ENCODE data around the gene PTPN3. TPM values are rescaled to one million over a fixed set of nuclear protein-coding genes. Genes with fewer than 3 reads are reported as not detected.

The PTPN3 gene
- total RNA-seq, 2 donors from 2014 or later: 2.7 to 4.6 TPM

DNA sequence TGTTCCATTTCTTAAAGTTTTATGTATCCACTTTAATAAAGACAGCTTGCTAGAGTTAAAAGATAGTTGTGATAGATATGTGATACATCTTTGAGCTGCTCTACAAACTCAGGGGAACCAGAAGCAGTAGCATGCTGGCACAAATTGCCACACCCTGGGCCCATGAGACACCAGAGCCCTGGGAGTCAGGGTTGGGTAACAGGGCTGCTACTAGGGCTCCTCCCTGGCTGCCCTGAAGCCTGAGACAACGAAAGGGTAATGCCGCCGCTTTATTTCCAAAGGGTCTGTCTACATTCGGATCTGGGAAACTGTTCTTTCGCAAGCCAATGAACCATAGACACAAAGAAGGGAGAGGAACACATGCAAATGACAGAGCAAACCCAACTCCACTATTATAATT is 29.2 kb downstream of the PTPN3 start:
- Histone ChIP-seq H3K4me3 (ENCODE audit: low read length) (no peak overlapping the region), H3K4me1 (ENCODE audit: control insufficient read depth, insufficient read depth, low read length) (no peaks in the 10 kb centered on the region), H3K27me3 (ENCODE audit: control insufficient read depth, insufficient read depth, low read length, poor library complexity, severe bottlenecking) (no peaks in the 10 kb centered on the region), H3K36me3 (ENCODE audit: control insufficient read depth, insufficient read depth, low read length) (no peaks in the 10 kb centered on the region), H3K9ac (ENCODE audit: extremely low read depth, low read length, poor library complexity, severe bottlenecking) (no peak overlapping the region), H3K27ac (ENCODE audit: low read depth, low read length) (no peak overlapping the region), H3K9me3 (ENCODE audit: control insufficient read depth, low read length) (no peaks in the 10 kb centered on the region)
- H3K9me3 Mint-ChIP-seq: no peaks in the 10 kb centered on the region
- no peak for DNase-seq
- TF ChIP-seq, protein P1, sequence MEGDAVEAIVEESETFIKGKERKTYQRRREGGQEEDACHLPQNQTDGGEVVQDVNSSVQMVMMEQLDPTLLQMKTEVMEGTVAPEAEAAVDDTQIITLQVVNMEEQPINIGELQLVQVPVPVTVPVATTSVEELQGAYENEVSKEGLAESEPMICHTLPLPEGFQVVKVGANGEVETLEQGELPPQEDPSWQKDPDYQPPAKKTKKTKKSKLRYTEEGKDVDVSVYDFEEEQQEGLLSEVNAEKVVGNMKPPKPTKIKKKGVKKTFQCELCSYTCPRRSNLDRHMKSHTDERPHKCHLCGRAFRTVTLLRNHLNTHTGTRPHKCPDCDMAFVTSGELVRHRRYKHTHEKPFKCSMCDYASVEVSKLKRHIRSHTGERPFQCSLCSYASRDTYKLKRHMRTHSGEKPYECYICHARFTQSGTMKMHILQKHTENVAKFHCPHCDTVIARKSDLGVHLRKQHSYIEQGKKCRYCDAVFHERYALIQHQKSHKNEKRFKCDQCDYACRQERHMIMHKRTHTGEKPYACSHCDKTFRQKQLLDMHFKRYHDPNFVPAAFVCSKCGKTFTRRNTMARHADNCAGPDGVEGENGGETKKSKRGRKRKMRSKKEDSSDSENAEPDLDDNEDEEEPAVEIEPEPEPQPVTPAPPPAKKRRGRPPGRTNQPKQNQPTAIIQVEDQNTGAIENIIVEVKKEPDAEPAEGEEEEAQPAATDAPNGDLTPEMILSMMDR (conservative IDR thresholded peaks at IDR 0.05): no peak
- peaks cover 2% of the 10 kb centered on the region for H3K4me1 Mint-ChIP-seq
- no peaks in the 10 kb centered on the region for H3K27me3 Mint-ChIP-seq (ENCODE audit: insufficient read depth)
- H3K36me3 Mint-ChIP-seq (ENCODE audit: low read depth): no peaks in the 10 kb centered on the region
- 92 to 94% methylated on average over 5 of the region's 5 CpGs for WGBS, 2 experiments (ENCODE audit: insufficient coverage in 1 of 2, insufficient read length in 1 of 2)
- no peak overlapping the region for H3K4me3 Mint-ChIP-seq
- no peak overlapping the region for H3K27ac Mint-ChIP-seq

DNA sequence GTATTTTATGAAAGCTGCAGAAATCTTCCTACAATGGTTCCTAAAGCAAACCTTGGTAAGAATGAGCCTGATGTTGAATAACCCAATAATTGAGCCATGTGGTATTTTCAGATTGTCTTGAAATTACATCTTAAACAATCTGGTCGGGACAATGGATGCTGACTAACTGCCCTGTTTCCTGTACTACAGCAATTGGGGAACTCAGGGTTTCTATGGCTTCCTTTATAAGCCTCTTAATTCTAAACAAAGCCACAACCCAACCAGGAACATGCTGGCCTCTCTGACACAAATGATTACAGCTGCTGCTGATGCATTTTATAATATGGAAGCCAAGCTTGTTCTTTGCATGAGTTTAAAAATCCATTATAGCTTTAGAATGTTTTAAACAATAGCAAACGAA is 30.2 kb downstream of the PTPN3 start:
- Histone ChIP-seq H3K27ac (ENCODE audit: low read depth, low read length) (no peak overlapping the region), H3K4me1 (ENCODE audit: control insufficient read depth, insufficient read depth, low read length) (no peaks in the 10 kb centered on the region), H3K4me3 (ENCODE audit: low read length) (no peak overlapping the region), H3K36me3 (ENCODE audit: control insufficient read depth, insufficient read depth, low read length) (no peaks in the 10 kb centered on the region), H3K27me3 (ENCODE audit: control insufficient read depth, insufficient read depth, low read length, poor library complexity, severe bottlenecking) (no peaks in the 10 kb centered on the region), H3K9ac (ENCODE audit: extremely low read depth, low read length, poor library complexity, severe bottlenecking) (no peak overlapping the region), H3K9me3 (ENCODE audit: control insufficient read depth, low read length) (no peaks in the 10 kb centered on the region)
- TF ChIP-seq, protein P1 (conservative IDR thresholded peaks at IDR 0.05): no peak
- WGBS, 2 experiments (ENCODE audit: insufficient coverage in 1 of 2, insufficient read length in 1 of 2): 80 to 91% methylated on average over 1 to 2 of the region's 2 CpGs
- no peak overlapping the region for H3K27ac Mint-ChIP-seq
- H3K4me1 Mint-ChIP-seq: peaks cover 2% of the 10 kb centered on the region
- no peaks in the 10 kb centered on the region for H3K27me3 Mint-ChIP-seq (ENCODE audit: insufficient read depth)
- no peak for DNase-seq
- H3K9me3 Mint-ChIP-seq: no peaks in the 10 kb centered on the region
- no peaks in the 10 kb centered on the region for H3K36me3 Mint-ChIP-seq (ENCODE audit: low read depth)
- H3K4me3 Mint-ChIP-seq: no peak overlapping the region

DNA sequence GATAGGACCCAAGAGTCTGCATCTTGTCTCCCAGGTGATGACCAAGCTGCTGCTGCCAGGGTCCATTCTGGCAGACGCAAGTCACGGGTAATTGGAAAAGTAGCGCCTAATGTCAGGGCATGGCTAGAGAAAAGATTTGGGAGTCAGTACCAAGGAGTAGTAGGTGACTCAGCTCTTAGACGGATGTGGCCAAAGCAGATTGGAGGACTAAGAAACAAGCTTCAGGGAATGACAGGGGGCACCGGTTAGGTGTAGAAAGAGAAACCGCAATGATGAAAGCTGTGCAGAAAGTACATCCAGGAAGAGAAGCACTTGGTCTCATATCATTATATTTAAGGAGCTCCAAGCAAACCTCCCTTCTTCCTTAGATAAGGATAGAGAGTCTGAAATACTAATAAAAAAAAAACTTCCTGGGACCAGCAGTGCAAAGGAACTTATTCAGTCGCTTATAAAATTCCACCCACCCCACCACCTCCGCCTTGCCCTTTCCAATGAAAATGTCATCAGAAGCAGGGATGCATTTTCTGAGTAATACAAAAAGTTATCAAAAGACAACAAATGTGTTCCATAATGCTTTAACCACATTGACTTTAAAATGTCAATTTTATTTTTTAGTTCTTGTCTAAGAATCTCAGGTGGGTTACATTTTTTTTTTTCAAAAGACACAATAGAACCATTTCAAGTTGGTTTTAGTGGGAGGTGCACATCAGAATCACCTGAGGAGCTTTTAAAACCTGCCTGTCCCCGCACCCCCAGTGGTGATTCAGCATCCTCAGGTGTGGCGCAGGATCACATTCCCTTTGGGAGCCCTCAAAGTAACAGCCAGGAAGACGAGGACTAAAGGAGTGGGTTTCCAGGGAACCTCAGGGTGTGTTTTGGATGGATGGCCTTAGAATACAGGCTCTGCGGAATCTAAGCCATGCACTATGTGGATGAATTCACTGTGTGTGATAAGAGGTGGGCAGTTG is 31.2 kb downstream of the PTPN3 start:
- Mint-ChIP-seq H3K36me3 (ENCODE audit: low read depth) (no peaks in the 10 kb centered on the region), H3K4me3 (no peak overlapping the region), H3K27me3 (ENCODE audit: insufficient read depth) (no peaks in the 10 kb centered on the region), H3K9me3 (no peaks in the 10 kb centered on the region), H3K27ac (no peak overlapping the region), H3K4me1 (peaks cover 2% of the 10 kb centered on the region)
- Histone ChIP-seq H3K9me3 (ENCODE audit: control insufficient read depth, low read length) (no peaks in the 10 kb centered on the region), H3K9ac (ENCODE audit: extremely low read depth, low read length, poor library complexity, severe bottlenecking) (no peak overlapping the region), H3K27me3 (ENCODE audit: control insufficient read depth, insufficient read depth, low read length, poor library complexity, severe bottlenecking) (no peaks in the 10 kb centered on the region), H3K36me3 (ENCODE audit: control insufficient read depth, insufficient read depth, low read length) (no peaks in the 10 kb centered on the region), H3K4me3 (ENCODE audit: low read length) (no peak overlapping the region), H3K4me1 (ENCODE audit: control insufficient read depth, insufficient read depth, low read length) (no peaks in the 10 kb centered on the region), H3K27ac (ENCODE audit: low read depth, low read length) (no peak overlapping the region)
- TF ChIP-seq, protein P1 (conservative IDR thresholded peaks at IDR 0.05): no peak
- WGBS, 2 experiments (ENCODE audit: insufficient coverage in 1 of 2, insufficient read length in 1 of 2): 91 to 98% methylated on average over 7 to 12 of the region's 12 CpGs
- no peak for DNase-seq

Measured in endodermal cell (in vitro differentiated cells).